ENCODE results near the gene SPATA21. TPM values are rescaled to one million over a fixed set of nuclear protein-coding genes. Genes with fewer than 3 reads are reported as not detected.

The SPATA21 gene
- total and polyA plus RNA-seq, 4 donors = 0.08 to 0.42 TPM; not detected in 2

GRCh38 chr1:16461681-16462080 is 24.5 kb upstream of the SPATA21 start:
- DNase-seq (ENCODE audit: low spot score) = no peak
- TF ChIP-seq FOXA1 (IDR thresholded peaks at IDR 0.05) = no peak
- no peak for TF ChIP-seq SP1 (IDR thresholded peaks at IDR 0.05)
- TF ChIP-seq HNF4G (IDR thresholded peaks at IDR 0.05) = no peak
- TF ChIP-seq, protein P1, sequence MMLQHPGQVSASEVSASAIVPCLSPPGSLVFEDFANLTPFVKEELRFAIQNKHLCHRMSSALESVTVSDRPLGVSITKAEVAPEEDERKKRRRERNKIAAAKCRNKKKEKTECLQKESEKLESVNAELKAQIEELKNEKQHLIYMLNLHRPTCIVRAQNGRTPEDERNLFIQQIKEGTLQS (IDR thresholded peaks at IDR 0.05) = no peak
- TF ChIP-seq JUND (IDR thresholded peaks at IDR 0.05) = no peak
- TF ChIP-seq FOXA2 (IDR thresholded peaks at IDR 0.05) = no peak
- no peak for TF ChIP-seq GABPA (IDR thresholded peaks at IDR 0.05 in 1 of 2, conservative IDR thresholded peaks at IDR 0.05 in 1 of 2)
- TF ChIP-seq EGR1 (IDR thresholded peaks at IDR 0.05; ENCODE audit: low read depth in 2 of 2) = no peak
- peaks cover 4 to 30% (median 17%) of the 10 kb centered on the region in 4 donors for H3K36me3 ChIP-seq (ENCODE audit: control insufficient read depth in 4 of 4, insufficient read depth in 3 of 4, low read depth in 1 of 4, low read length in 3 of 4)

DNA sequence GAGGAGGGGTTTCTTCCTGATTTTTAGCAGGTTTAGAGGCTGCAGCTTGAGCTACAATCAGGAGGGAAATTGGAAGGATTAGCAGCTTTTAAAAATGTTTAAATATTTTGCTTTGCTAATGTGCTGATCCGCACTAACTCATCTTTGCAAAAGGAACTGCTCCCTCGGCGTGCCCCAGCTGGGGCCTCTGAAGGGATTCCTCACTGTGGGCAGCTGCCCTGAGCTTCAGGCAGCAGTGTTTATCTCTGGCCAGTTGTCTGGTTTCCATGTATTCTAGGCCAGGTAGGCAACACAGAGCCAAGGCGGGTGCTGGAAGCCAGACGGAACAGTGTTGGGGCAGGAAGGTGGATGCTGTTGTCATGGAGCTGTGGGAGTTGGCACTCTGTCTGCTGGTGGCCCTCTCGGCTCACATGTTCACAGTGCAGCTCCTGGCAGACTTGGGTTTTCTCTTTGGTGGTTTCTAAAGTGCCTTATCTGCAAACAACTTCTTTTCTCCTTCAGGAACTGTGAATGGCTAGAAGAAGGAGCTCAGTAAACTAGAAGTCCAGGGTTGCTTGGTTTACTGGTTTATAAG is 22.2 kb upstream of the SPATA21 start:
- Histone ChIP-seq H3K4me1 (ENCODE audit: control insufficient read depth in 4 of 4, insufficient read depth in 4 of 4, low read length in 3 of 4) (no peaks in the 10 kb centered on the region), H3K4me3 (ENCODE audit: low read depth in 1 of 3, low read length in 3 of 3) (no peak overlapping the region), H3K36me3 (ENCODE audit: control insufficient read depth in 4 of 4, insufficient read depth in 3 of 4, low read depth in 1 of 4, low read length in 3 of 4) (peaks cover 5 to 46% (median 25%) of the 10 kb centered on the region in 4 donors), H3K27me3 (ENCODE audit: control insufficient read depth in 4 of 4, insufficient read depth in 4 of 4, low read length in 3 of 4) (no peaks in the 10 kb centered on the region), H3K27ac (ENCODE audit: low read depth in 1 of 2, low read length in 2 of 2) (no peak overlapping the region), H3K9ac (ENCODE audit: low read depth in 1 of 2, low read length in 2 of 2) (no peak overlapping the region), H3K9me3 (ENCODE audit: control insufficient read depth in 4 of 4, low read length in 3 of 4) (no peaks in the 10 kb centered on the region)
- WGBS = 94% methylated on average over 6 of the region's 6 CpGs
- no peak for DNase-seq (ENCODE audit: low spot score)
- TF ChIP-seq RAD21 (IDR thresholded peaks at IDR 0.05) (no peak), GABPA (IDR thresholded peaks at IDR 0.05 in 1 of 2, conservative IDR thresholded peaks at IDR 0.05 in 1 of 2) (no peak), MAX (IDR thresholded peaks at IDR 0.05) (no peak), FOXA2 (IDR thresholded peaks at IDR 0.05) (no peak), HNF4A (conservative IDR thresholded peaks at IDR 0.05) (no peak), EGR1 (IDR thresholded peaks at IDR 0.05; ENCODE audit: low read depth in 2 of 2) (no peak), FOXA1 (IDR thresholded peaks at IDR 0.05) (no peak)

More at GRCh38 chr1:16461681-16462080, 24.5 kb upstream of the SPATA21 start:
- 96% methylated on average over 3 of the region's 3 CpGs for WGBS
- Histone ChIP-seq H3K9me3 (ENCODE audit: control insufficient read depth in 4 of 4, low read length in 3 of 4) (no peaks in the 10 kb centered on the region), H3K27me3 (ENCODE audit: control insufficient read depth in 4 of 4, insufficient read depth in 4 of 4, low read length in 3 of 4) (no peaks in the 10 kb centered on the region), H3K9ac (ENCODE audit: low read depth in 1 of 2, low read length in 2 of 2) (no peak overlapping the region), H3K4me3 (ENCODE audit: low read depth in 1 of 3, low read length in 3 of 3) (no peak overlapping the region), H3K4me1 (ENCODE audit: control insufficient read depth in 4 of 4, insufficient read depth in 4 of 4, low read length in 3 of 4) (no peaks in the 10 kb centered on the region), H3K27ac (ENCODE audit: low read depth in 1 of 2, low read length in 2 of 2) (no peak overlapping the region)

DNA sequence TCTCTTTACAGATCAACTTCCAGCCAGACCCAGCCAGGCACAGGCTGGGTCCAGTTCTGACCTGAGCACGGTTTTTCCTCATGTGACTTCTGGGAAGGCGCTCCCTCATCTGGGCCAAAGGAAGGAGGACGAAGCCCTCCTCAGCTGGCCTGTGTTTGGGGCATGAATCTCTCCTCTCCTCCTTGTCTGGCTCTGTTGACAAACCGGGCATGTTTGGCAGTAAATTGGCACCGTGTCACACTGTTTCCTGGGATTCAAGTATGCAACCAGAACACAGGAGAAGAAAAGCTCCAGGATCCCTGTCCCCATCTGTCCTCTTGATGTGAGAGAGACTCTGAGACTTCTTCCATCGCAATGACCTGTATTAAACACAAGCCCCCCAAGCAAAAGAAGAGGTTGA is 21.6 kb upstream of the SPATA21 start:
- WGBS = 88% methylated on average over 6 of the region's 6 CpGs
- H3K27ac ChIP-seq (ENCODE audit: low read depth in 1 of 2, low read length in 2 of 2) = no peak overlapping the region
- H3K9me3 ChIP-seq (ENCODE audit: control insufficient read depth in 4 of 4, low read length in 3 of 4) = no peaks in the 10 kb centered on the region
- TF ChIP-seq ZBTB33 (IDR thresholded peaks at IDR 0.05) = no peak
- TF ChIP-seq SP1 (IDR thresholded peaks at IDR 0.05) = no peak
- TF ChIP-seq, protein P1 (IDR thresholded peaks at IDR 0.05) = no peak
- TF ChIP-seq REST (IDR thresholded peaks at IDR 0.05) = no peak
- TF ChIP-seq RXRA (IDR thresholded peaks at IDR 0.05) = no peak
- no peak for TF ChIP-seq FOXA2 (IDR thresholded peaks at IDR 0.05)
- no peak for TF ChIP-seq RAD21 (IDR thresholded peaks at IDR 0.05)
- TF ChIP-seq NR2F2 (IDR thresholded peaks at IDR 0.05) = no peak
- no peak for TF ChIP-seq HNF4A (conservative IDR thresholded peaks at IDR 0.05)
- TF ChIP-seq FOXA1 (IDR thresholded peaks at IDR 0.05) = no peak
- no peak for TF ChIP-seq YY1 (IDR thresholded peaks at IDR 0.05)
- no peak for TF ChIP-seq JUND (IDR thresholded peaks at IDR 0.05)
- TF ChIP-seq GABPA (IDR thresholded peaks at IDR 0.05 in 1 of 2, conservative IDR thresholded peaks at IDR 0.05 in 1 of 2) = no peak
- TF ChIP-seq HNF4G (IDR thresholded peaks at IDR 0.05) = no peak
- TF ChIP-seq MAX (IDR thresholded peaks at IDR 0.05) = no peak
- TF ChIP-seq EGR1 (IDR thresholded peaks at IDR 0.05; ENCODE audit: low read depth in 2 of 2) = no peak
- TF ChIP-seq, protein P2, sequence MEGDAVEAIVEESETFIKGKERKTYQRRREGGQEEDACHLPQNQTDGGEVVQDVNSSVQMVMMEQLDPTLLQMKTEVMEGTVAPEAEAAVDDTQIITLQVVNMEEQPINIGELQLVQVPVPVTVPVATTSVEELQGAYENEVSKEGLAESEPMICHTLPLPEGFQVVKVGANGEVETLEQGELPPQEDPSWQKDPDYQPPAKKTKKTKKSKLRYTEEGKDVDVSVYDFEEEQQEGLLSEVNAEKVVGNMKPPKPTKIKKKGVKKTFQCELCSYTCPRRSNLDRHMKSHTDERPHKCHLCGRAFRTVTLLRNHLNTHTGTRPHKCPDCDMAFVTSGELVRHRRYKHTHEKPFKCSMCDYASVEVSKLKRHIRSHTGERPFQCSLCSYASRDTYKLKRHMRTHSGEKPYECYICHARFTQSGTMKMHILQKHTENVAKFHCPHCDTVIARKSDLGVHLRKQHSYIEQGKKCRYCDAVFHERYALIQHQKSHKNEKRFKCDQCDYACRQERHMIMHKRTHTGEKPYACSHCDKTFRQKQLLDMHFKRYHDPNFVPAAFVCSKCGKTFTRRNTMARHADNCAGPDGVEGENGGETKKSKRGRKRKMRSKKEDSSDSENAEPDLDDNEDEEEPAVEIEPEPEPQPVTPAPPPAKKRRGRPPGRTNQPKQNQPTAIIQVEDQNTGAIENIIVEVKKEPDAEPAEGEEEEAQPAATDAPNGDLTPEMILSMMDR (IDR thresholded peaks at IDR 0.05; ENCODE audit: low read depth, low read length, missing input control) = no peak
- H3K27me3 ChIP-seq (ENCODE audit: control insufficient read depth in 4 of 4, insufficient read depth in 4 of 4, low read length in 3 of 4) = no peaks in the 10 kb centered on the region
- no peak overlapping the region for H3K9ac ChIP-seq (ENCODE audit: low read depth in 1 of 2, low read length in 2 of 2)
- H3K36me3 ChIP-seq (ENCODE audit: control insufficient read depth in 4 of 4, insufficient read depth in 3 of 4, low read depth in 1 of 4, low read length in 3 of 4) = peaks cover 5 to 48% (median 25%) of the 10 kb centered on the region in 4 donors
- no peak for DNase-seq (ENCODE audit: low spot score)
- no peak overlapping the region for H3K4me3 ChIP-seq (ENCODE audit: low read depth in 1 of 3, low read length in 3 of 3)
- no peaks in the 10 kb centered on the region for H3K4me1 ChIP-seq (ENCODE audit: control insufficient read depth in 4 of 4, insufficient read depth in 4 of 4, low read length in 3 of 4)
